ENCODE data around the gene BET1L.

Gene BET1L

DNA sequence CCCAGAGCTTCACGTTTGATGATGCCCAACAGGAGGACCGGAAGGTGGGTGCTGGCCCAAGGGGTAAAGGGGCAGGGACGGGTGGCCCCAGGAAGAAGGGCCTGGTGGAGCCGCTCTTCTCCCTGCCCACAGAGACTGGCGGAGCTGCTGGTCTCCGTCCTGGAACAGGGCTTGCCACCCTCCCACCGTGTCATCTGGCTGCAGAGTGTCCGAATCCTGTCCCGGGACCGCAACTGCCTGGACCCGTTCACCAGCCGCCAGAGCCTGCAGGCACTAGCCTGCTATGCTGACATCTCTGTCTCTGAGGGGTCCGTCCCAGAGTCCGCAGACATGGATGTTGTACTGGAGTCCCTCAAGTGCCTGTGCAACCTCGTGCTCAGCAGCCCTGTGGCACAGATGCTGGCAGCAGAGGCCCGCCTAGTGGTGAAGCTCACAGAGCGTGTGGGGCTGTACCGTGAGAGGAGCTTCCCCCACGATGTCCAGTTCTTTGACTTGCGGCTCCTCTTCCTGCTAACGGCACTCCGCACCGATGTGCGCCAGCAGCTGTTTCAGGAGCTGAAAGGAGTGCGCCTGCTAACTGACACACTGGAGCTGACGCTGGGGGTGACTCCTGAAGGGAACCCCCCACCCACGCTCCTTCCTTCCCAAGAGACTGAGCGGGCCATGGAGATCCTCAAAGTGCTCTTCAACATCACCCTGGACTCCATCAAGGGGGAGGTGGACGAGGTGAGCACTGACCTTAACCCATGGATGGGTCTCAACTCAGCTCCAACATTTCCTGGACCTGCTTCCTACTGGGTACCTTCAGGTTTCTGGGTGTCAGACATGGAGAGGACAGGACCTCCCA is 2.3 kb upstream of the BET1L start:
- DNase-seq (ENCODE audit: low read depth) = no peak

DNA sequence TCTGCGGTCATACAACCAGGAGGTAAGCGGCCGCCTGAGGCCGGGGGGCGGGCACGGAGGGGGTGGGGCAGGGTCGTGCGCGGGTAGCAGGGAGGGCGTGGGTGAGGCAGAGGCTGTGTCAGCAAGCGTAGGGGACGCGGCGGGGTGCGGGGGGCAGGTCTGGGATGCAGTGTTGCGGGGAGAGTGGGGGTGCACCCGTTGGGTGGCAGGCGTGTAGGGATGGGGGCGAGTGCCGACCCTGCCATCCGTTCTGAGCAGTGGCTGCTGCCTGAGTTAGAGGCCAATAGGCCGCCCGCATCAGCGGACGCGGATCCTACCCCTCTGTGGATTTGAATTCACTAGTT is 1.7 kb upstream of the BET1L start:
- DNase-seq (ENCODE audit: low read depth) = no peak

DNA sequence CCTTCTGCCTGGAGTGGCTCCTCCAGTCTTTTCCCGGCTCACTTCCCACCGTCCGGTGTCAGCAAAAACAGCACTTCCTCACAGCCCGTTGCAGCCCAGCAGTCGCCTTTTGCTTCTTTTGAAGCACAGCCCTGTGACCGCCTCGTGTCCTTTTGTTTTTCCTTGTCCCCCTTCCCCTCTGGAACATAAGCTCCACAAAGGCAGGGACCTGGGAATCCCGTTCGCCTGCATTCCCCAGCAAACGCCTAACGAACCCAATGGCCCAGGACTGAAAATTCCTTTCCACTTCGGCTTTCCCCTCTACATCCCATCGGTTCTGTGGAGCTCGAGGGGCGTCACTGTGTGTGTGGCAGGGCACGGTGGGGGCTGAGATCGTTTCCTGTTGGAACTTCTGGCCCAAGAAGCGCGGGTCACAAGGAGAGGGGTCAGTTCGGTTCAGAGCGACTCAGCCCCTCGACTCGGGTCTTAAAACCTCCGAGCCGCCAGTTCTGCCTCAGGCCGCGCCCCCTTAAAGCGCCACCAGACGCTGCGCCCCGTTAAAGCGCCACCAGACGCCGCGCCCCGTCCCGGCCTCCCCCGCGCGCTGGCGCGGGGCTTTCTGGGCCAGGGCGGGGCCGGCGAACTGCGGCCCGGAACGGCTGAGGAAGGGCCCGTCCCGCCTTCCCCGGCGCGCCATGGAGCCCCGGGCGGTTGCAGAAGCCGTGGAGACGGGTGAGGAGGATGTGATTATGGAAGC is 1.1 kb upstream of the BET1L start:
- DNase-seq (ENCODE audit: low read depth) = no peak

DNA sequence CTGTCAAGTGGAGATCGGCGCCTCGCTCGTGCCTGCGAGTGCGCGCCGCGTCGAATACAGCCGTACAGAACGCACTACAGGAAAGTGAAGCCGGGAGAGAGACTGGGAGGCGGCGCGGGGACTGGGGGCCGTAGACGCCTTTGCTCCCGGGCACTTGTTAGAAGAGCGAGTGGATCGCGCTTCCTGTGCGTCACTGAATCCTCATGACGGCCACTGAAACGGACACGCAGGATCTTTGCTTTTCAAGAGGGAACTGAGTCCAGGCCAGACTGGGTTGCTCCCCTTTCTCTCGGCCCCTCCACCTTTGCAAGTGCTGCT is 623 bp upstream of the BET1L start:
- DNase-seq (ENCODE audit: low read depth) = no peak

DNA sequence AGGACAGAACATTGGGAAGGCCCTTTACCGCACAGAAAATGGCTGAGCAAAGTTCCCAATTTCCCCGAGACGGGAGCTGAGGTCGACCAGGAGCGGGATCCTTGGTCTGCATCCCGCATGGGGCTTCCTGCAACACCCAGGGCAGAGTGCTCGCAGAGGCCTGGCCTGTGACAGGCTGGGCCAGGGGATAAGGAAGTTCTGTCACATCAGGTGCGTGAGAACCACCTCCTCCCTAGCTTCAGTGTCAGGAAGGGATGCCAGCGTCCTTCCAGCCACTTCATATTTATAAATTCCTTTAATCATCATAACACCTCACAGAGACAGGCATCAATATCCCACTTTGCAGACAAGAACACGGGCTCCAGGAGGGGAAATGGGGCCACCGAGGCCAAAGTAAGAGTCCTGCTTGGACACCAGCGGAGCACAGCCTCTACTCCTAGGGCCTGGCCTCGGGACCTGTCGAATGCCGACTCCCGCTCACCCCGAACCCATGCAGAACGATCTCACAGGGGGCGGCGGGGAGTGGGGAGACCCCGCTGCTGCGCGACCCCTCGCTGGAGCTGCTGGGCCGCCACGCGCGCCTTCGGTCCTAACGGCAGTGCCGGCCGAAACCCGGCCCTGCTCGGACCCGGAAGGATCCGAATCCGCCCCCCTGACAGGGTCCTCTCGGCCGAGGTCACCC is 532 bp downstream of the BET1L start:
- DNase-seq (ENCODE audit: low read depth) = no peak

DNA sequence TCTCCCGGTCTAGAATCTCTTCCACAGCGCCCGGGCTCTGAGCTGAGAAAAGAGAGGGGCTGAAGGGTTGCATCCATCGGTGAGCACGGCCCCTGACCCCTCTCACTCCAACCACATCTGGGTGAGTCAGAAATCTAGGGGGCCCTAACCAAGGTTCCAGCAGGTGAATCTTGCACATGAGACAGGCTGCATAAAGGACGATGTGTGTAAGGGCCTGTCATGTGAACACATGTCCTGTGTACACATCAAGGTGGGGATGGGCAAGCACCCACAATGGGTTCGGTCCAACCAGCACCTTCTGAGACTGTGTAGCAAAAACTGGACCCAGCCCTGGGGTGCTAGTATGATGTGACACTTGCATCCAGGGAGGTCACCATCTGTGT is 1.2 kb downstream of the BET1L start:
- no peak for DNase-seq (ENCODE audit: low read depth)

DNA sequence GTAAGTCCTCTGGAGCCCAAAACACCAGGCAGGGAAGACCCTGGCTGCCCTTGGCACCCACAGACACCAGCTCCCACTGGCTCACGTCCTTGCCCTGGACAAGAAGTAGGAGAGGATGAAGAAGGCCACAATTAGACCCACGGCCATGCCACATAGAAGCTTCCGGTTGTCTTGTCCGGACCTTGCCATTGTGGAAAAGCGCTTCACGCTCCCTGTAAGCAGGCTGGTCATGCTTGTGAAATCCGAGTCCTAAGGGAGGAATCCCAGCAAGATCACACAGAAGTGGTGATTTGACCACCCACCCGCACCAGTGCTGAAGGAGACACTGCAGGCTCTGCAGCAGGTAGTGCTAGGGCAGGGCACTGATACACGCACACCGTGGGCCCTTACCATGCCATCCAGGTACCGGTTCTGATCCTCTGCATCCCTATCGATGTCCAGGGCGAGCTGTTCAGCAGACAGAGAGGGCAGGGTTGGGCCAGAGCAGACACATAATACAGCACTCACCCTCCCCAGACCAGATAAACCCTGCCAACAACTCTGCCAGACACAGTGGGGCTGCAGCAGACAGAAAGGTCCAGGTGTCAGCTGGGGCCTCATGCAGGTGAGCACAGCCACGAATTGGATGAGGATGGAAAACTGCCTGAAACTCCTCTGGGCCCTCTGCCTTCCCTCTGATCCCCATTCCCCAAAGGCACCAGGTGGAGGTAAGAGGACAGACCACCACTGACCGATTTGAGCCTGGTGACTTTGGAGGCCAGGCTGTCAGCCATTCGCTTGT is 1.8 kb downstream of the BET1L start:
- no peak for DNase-seq (ENCODE audit: low read depth)

DNA sequence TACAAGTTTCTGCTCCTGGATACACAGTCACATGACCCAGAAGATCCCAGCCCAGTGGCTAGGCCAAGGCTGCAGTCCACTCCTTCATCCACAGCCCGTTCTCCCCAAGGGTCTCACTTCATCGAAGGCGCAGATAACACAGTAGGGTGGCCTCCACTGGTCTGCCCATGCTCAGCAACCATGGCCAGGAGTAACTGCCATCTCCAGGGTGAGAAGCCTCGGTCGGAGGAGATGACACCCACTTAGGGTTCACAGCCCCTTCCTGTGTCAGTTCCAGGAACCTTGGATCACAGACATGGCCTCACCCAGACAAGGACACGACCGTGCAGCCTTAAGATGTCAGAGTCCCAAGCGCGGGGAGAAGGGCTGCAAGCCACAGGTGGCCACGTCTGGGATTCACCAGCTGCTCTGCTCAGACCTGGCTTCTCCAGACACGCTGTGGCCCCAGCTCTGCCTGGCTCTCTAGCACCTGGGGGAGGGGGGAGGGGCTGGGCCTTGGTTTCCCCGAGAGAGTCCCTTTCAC is 2.6 kb downstream of the BET1L start:
- DNase-seq (ENCODE audit: low read depth) = no peak

DNA sequence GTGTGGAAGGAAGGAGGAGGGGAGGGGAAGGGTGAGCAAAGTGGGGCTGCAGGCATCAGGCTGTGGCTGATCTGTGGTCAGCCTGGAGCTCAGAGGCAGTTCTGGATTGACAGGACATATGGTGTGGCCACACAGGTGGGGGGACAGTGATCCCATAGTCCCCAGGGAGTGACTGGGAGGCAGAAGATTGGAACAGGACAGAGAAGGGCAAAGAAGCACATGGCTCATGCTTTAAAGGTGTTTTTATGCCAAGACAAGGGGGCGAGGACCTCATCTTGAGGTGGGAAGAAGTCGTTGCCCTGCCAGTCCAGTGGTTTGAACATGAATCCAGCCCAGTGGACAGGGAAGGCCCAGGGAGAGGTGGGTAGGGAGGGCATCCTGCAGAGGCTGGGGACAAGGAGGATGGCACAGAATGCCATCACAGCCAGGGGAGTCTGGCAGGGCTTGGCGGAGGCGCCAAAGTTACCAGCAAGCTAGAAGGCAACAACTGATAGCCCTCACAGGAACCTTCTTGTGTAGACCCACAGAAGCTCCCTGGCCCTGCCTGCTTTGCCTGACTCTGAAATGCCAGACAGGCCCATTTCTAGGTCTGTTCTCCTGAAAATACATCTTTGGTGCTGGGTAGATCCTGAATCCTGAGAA is 3.1 kb downstream of the BET1L start:
- no peak for DNase-seq (ENCODE audit: low read depth)

DNA sequence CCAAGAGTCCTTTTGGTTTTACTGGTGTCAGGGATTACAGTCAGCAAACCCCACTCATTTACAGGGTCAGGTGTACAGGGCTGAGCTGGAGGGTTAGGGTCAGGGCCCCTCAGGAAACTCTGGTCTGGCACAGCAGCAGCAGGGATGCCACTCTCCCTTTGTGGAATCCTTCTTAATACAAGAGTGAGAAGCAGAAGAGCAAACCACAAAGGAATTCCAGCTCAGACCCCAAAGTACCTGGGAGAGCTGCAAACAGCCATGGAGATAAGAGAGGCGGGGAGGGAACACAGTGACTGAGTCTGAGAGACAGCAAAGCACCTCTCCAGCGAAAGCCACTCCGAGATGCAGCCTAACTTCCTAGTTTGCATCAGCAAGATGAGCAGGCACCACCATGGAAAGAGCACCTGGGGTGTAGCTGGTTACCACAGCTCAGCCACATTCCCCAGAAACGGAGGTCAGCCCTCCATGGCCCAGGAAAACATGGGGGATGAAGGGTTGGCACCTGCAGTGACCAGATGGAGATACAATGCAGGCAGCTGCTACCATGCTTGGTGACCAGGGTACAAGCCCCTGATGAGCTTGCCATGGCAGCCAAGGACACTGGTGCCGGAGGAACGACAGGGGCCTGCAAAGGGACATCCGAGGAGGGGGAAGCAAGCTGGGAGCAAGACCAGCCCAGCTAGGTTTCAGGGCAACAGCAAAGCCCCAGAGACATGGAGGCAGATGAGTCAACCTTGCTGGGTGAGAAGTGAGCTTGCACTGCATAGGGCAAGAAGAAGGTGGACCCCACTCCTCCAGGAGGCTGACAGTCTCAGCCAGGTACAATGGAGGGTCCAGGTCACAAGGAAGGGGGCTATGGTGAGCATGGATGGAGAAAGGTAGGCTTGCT is 3.9 kb downstream of the BET1L start:
- DNase-seq (ENCODE audit: low read depth) = no peak

DNA sequence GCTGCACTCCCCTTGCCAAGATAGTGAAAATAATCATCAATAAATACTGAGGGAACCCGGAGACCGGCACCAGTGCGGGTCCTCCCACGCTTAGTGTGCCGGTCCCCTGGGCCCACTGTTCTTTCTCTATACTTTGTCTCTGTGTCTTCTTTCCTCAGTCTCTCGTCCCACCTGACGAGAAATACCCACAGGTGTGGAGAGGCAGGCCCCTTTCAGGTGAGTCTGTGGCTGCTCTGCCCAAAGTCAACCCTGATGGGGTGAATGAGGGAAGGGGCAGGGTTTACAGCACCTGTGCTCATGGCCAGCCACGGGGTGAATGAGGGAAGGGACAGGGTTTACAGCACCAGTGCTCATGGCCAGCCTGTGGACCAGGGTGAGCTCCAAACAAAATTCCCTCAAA is 4.7 kb downstream of the BET1L start:
- no peak for DNase-seq (ENCODE audit: low read depth)

DNA sequence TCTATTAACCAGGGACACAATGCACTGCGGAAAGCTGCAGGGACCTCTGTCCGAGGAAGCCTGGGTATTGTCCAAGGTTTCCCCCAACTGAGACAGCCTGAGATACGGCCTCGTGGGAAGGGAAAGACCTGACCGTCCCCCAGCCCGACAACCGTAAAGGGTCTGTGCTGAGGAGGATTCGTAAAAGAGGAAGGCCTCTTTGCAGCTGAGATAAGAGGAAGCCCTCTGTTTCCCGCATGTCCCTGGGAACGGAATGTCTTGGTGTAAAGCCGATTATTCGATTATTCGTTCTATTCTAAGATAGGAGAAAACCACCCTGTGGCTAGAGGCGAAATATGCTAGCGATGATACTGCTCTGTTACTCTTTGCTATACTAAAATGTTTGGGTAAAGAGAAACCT is 5.2 kb downstream of the BET1L start:
- no peak for DNase-seq (ENCODE audit: low read depth)

DNA sequence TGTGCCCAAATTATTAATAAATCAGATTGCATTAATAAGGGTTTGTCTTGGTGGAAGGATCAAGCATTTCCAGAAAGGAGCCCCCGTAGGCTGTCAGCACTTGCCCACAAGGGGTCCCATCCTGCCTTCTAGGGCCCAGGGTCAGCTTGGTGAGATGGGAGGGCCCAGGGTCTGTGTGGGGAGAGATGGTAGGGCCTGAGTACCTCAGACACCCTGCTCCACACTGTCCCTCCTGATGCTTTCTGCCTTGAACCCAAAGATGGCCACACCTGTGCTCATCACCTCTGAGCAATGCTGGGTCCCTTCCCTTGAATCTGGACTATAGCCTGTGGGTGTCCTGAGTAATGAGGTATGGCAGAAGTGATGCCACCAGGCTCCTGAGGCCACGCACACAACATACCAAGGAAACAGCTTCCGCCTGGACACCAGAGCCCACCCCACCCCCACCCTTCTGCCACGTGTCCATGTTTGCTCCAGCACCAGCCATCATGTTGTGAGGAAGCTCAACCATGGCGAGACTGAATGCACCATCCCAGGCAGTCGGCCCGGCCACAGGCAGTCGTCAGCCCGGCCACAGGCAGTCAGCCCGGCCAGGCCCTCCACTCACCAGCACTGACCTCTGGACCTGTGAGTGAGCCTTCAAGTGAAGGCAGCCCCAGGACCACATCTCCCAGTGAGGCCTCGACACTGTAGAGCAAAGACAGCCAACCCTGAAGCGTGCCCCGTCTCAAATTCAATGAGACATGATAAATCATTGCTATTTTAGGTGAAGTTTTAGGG is 6.8 kb downstream of the BET1L start:
- no peak for DNase-seq (ENCODE audit: low read depth)

DNA sequence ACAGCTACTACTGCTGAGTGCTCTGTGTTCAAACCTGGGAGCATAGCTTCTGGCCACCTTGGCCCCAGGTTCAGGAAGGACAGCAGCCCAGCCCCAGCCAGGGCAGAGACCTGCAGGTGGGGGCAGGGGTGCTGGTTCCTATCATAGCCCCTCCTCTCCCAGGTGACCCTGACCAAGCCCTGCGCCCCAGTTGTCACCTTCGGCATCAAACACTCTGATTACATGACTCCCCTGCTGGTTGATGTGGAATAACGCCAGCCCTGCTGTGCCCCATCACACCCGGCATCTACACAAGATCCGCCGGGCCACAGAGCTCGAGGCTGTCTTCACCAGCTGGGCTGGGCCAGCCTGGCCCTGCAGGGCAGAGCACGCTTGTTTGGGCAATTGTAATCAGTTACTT is 7.4 kb downstream of the BET1L start:
- no peak for DNase-seq (ENCODE audit: low read depth)

DNA sequence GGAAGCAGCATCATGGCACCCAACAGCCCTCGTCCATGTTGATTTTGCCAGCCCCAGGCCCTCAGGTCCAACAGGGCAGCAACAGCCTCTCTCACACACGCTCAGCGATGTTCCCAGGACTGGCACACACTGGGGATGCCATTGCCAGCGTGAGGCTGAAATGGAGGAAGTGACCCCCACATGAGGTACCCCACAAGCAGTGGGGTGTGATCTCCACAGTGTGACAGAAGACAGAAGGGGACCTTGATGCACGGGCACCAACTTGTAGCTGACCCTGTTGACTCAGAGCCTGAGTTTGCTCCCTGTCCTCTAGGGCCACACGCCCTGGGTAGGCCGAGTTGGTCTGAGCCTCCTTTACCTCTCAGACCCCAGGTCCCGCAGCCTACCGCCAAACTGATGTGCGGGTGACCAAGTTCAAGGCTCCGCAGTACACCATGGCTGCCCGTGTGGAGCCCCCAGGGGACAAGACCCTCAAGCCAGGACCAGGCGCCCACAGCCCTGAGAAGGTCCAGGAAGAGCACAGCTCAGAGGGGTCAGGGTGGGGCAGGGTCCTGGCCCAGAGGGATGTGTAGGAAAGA is 8.1 kb downstream of the BET1L start:
- DNase-seq (ENCODE audit: low read depth) = no peak

DNA sequence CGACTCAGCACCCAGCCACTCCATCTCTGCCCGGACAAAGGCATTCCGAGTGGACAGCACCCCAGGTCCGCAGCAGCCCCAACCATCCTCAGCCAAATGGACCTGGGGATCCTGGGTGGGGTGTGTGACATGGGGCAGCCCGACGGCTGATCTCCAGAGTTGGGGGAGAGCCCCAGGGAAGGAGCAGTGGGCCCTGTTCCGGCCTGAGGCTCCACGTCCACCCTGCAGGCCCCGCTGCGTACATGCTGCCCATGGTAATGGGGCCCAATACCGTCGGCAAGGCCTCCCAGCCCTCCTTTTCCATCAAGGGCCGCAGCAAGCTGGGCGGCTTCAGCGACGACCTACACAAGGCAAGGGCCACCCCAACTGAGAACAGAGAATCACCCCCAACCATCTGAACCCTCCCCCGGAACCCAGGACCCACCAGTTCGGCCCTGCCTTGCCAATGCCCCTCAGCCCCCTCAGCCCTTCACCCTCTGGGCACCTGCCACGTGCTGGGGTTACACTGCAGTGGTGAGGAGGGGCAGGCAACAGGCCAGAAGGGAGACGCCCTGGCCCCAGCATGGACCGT is 8.9 kb downstream of the BET1L start:
- DNase-seq (ENCODE audit: low read depth) = no peak

DNA sequence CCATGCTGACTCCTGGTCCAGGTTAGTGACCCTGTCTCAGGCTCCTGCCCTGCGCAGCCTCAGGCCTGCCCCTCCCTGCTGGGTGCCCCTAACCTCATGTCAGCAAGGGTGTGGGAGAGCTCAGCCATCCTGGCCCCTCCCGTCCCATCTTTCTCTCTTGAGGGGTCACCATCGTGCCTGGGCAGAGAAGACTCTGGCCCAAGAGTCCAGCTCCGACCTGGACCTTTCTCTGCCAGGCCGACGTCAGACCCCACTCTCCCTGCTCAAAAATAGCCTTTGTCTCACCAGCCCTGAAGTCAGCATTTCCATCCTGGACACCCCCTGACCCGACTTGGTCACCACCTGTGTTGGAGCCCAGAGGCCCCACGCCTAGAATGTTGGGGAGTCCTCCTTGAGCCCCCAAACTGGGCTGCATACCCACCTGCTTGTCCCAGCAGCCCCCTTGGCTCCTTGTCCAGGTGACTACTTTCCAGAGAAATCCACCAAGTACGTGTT is 9.4 kb downstream of the BET1L start:
- no peak for DNase-seq (ENCODE audit: low read depth)

DNA sequence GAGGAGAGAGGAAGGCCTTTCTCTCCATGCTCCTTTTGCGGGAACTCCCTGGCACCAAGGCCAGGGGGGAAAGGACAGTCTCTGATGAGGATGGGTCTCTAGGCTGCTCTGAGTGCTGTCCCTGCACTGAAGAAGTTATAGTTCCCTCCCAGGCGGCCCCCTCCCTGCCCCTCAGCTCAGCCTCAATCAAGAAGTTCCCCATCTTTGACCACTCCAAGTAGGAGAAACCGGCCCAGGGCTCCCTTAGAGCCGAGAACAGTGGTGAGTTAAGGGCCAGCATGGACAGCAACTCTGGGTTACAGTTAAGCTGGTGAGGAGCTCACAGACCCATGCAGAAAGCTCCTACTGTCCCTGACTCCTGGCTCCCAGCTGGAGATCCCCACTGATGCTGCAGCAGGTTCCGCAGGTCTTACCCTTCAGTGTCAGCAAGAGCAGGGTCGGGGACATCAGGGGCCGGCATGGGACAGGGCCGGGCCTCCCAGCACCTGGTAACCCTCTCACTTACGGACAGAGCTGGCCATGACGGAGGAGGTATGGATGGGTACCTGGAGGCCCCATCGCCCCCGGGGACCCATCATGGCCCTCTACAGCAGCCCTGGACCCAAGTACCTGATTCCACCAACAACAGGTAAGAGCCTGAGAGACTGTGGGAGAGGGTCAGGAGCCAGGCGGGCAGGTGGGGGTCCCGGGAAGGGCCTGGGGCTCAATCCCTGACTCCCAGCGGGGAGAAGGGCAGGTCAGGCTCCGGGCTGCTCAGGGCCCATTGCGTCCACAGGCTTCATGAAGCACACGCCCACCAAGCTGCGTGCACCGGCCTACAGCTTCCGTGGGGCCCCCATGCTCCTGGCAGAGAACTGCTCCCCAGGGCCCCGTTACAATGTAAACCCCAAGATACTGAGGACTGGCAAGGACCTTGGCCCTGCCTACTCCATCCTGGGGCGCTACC is 10.1 kb downstream of the BET1L start:
- no peak for DNase-seq (ENCODE audit: low read depth)

Measured in GM04504 (cell line).